Body of pancreas (tissue), 4 donors: ENCODE data around the gene ETNPPL. TPM values are rescaled to one million over a fixed set of nuclear protein-coding genes. Genes with fewer than 3 reads are reported as not detected.

Experiments
- ATAC-seq: fragments of 150-250 bp; one replicate; pipeline ENCODE4 v1.9.1; 2016
- DNase-seq, 4 donors: peaks; one replicate each; pipeline ENCODE4 v3.0.0-alpha.2; 2019
- H3K27ac ChIP-seq, 4 donors: fragments of 200-600 bp; sonication (generic); 1 replicate in 3 of 4; 2 replicates in 1 of 4; pipeline versions ENCODE4 v1.5.1 to v1.6.1; 2016 to 2019; ENCODE audit warnings: mild to moderate bottlenecking in 1 of 4, mixed read lengths in 1 of 4, moderate library complexity in 1 of 4
- H3K27me3 ChIP-seq, 2 donors: fragments of 200-600 bp; sonication (generic); one replicate each; pipeline ENCODE4 v1.6.0; 2016; ENCODE audit warnings: mild to moderate bottlenecking in 1 of 2
- H3K36me3 ChIP-seq, 2 donors: fragments of 200-600 bp; sonication (generic); replicated peaks in 1 of 2; 2 replicates each; pipeline ENCODE4 v1.5.1; 2016; ENCODE audit warnings: low read depth in 2 of 2; ENCODE audit not compliant: insufficient read depth in 1 of 2
- H3K4me1 ChIP-seq: fragments of 200-600 bp; sonication (generic); one replicate; pipeline ENCODE4 v1.6.0; 2016
- H3K4me3 ChIP-seq, 2 donors: fragments of 200-600 bp; sonication (generic); 1 replicate in 1 of 2; 2 replicates in 1 of 2; pipeline ENCODE4 v1.5.1; 2016 to 2019
- H3K9me3 ChIP-seq, 3 donors: fragments of 200-600 bp; sonication (generic); 1 replicate in 2 of 3; 2 replicates in 1 of 3; pipeline ENCODE4 v1.5.1; 2016
- CTCF ChIP-seq, 7 experiments: fragments of 450-650 bp in 4 of 7; fragments of 200-600 bp in 3 of 7; sonication (generic) in 3 of 7; IDR thresholded peaks; one replicate each; pipeline ENCODE4 v1.5.1; 2016 to 2019; ENCODE audit warnings: antibody characterized with exemption in 7 of 7
- POLR2A ChIP-seq, 3 donors: fragments of 450-650 bp; IDR thresholded peaks; one replicate each; pipeline ENCODE4 v1.6.1; 2016; ENCODE audit warnings: antibody characterized with exemption in 3 of 3, mild to moderate bottlenecking in 2 of 3
- WGBS, 2 donors: methylation state at CpG; one replicate each; pipeline ENCODE4 v1.1.5; 2017; 5-methylcytosine and 5-hydroxymethylcytosine counted together
- intact Hi-C: fragments of 100-400 bp; cut with DNase I; formaldehyde crosslinking; loops from one replicate; pipeline ENCODE4 v1.15.1; 2023
- total RNA-seq, 2 donors: library from RNA; depleted of rRNA; stranded (reverse); fragments of >200 nt; gene quantifications; one replicate each; pipeline ENCODE4 v1.1.0, GENCODE V29; 2016

ETNPPL gene
- total RNA-seq, 2 donors from 2014 or later, result not detected

GRCh38 chr4:108738003-108738706, 24.7 kb downstream of the ETNPPL start:
- Histone ChIP-seq H3K9me3 (no peaks in the 10 kb centered on the region), H3K4me1 (no peaks in the 10 kb centered on the region), H3K27me3 (no peaks in the 10 kb centered on the region), H3K36me3 (no peaks in the 10 kb centered on the region), H3K4me3 (no peak overlapping the region), H3K27ac (no peak overlapping the region)
- no peak for ATAC-seq
- WGBS, 2 donors, result 77 to 84% methylated on average over 2 of the region's 2 CpGs
- intact Hi-C loops, result no loop called here
- no peak for DNase-seq
- TF ChIP-seq POLR2A (IDR thresholded peaks at IDR 0.05), result no peak
- no peak for TF ChIP-seq CTCF (IDR thresholded peaks at IDR 0.05)

- no peaks in the 10 kb centered on the region for H3K36me3 ChIP-seq
- intact Hi-C loops, result no loop called here
- no peaks in the 10 kb centered on the region for H3K9me3 ChIP-seq
- 73 to 74% methylated on average over 3 of the region's 3 CpGs for WGBS, 2 donors
- no peak for ATAC-seq
- H3K4me3 ChIP-seq, result no peak overlapping the region
- no peak for DNase-seq
- no peaks in the 10 kb centered on the region for H3K27me3 ChIP-seq
- TF ChIP-seq CTCF (IDR thresholded peaks at IDR 0.05), result no peak
- TF ChIP-seq POLR2A (IDR thresholded peaks at IDR 0.05), result no peak
- no peaks in the 10 kb centered on the region for H3K4me1 ChIP-seq
- H3K27ac ChIP-seq, result no peak overlapping the region
These were observed 31.8 kb downstream of the ETNPPL start for GRCh38 chr4:108731006-108731405.

GRCh38 chr4:108730579-108730978, 32.3 kb downstream of the ETNPPL start:
- TF ChIP-seq CTCF (IDR thresholded peaks at IDR 0.05), result no peak
- no peak for TF ChIP-seq POLR2A (IDR thresholded peaks at IDR 0.05)
- no peak for DNase-seq
- Histone ChIP-seq H3K4me3 (no peak overlapping the region), H3K4me1 (no peaks in the 10 kb centered on the region), H3K27me3 (no peaks in the 10 kb centered on the region), H3K36me3 (no peaks in the 10 kb centered on the region), H3K27ac (no peak overlapping the region), H3K9me3 (no peaks in the 10 kb centered on the region)
- 20 to 56% methylated on average over 1 of the region's 1 CpG for WGBS, 2 donors
- ATAC-seq, result no peak
- intact Hi-C loops, result no loop called here

GRCh38 chr4:108729731-108730130, 33.1 kb downstream of the ETNPPL start:
- Histone ChIP-seq H3K36me3 (no peaks in the 10 kb centered on the region), H3K9me3 (no peaks in the 10 kb centered on the region), H3K4me3 (no peak overlapping the region), H3K27me3 (no peaks in the 10 kb centered on the region), H3K27ac (no peak overlapping the region), H3K4me1 (no peaks in the 10 kb centered on the region)
- DNase-seq (no peak), ATAC-seq (no peak)
- intact Hi-C loops, result no loop called here
- no peak for TF ChIP-seq POLR2A (IDR thresholded peaks at IDR 0.05)
- no peak for TF ChIP-seq CTCF (IDR thresholded peaks at IDR 0.05)
- 85 to 100% methylated on average over 1 of the region's 1 CpG for WGBS, 2 donors

- no peak for TF ChIP-seq CTCF (IDR thresholded peaks at IDR 0.05)
- no peak for TF ChIP-seq POLR2A (IDR thresholded peaks at IDR 0.05)
- Histone ChIP-seq H3K9me3 (no peaks in the 10 kb centered on the region), H3K4me3 (no peak overlapping the region), H3K27ac (no peak overlapping the region), H3K36me3 (no peaks in the 10 kb centered on the region), H3K27me3 (no peaks in the 10 kb centered on the region), H3K4me1 (no peaks in the 10 kb centered on the region)
- DNase-seq, result no peak
- no peak for ATAC-seq
- 48 to 50% methylated on average over 1 of the region's 1 CpG for WGBS, 2 donors
- intact Hi-C loops, result no loop called here
These were observed 37.4 kb downstream of the ETNPPL start for GRCh38 chr4:108725457-108725856.
